A549 (cell line): ENCODE measurements around the gene TRIM8.

Source experiments
- CEBPB ChIP-seq, 2 experiments: fragments of >200 bp in 1 of 2; sonication (Bioruptor Twin) in 1 of 2; formaldehyde crosslinking in 1 of 2; IDR thresholded peaks; 2 replicates each; pipeline ENCODE4 v1.6.1; 2012 to 2016
- HOXB13 ChIP-seq: fragments of 250-450 bp; sonication (Bioruptor Pico); IDR thresholded peaks from 2 replicates; pipeline ENCODE4 v1.5.0; 2020; ENCODE audit warnings: low read depth, mild to moderate bottlenecking, moderate library complexity
- PBX3 ChIP-seq: IDR thresholded peaks from 2 replicates; pipeline ENCODE4 v1.6.1; 2012
- RAD21 ChIP-seq, 2 experiments: fragments of >200 bp in 1 of 2; sonication (Bioruptor Twin) in 1 of 2; formaldehyde crosslinking in 1 of 2; IDR thresholded peaks in 1 of 2; conservative IDR thresholded peaks in 1 of 2; 2 replicates in 1 of 2; 3 replicates in 1 of 2; pipeline ENCODE4 v1.6.1; 2012 to 2018; ENCODE audit warnings: inconsistent platforms in 1 of 2
- REST ChIP-seq: fragments of 200-600 bp; sonication (generic); IDR thresholded peaks from 2 replicates; pipeline ENCODE4 v1.6.1; 2016; ENCODE audit warnings: antibody characterized with exemption, mild to moderate bottlenecking, moderate library complexity
- TF ChIP-seq, protein P1 (sequence below): fragments of >200 bp; sonication (Bioruptor Twin); formaldehyde crosslinking; IDR thresholded peaks from 3 replicates; pipeline ENCODE4 v1.5.1; 2016

GRCh38 chr10:102650655-102651454, 6.6 kb downstream of the TRIM8 start:
- TF ChIP-seq RAD21 (conservative IDR thresholded peaks at IDR 0.05 in 1 of 2, IDR thresholded peaks at IDR 0.05 in 1 of 2) = no peak
- TF ChIP-seq, protein P1, sequence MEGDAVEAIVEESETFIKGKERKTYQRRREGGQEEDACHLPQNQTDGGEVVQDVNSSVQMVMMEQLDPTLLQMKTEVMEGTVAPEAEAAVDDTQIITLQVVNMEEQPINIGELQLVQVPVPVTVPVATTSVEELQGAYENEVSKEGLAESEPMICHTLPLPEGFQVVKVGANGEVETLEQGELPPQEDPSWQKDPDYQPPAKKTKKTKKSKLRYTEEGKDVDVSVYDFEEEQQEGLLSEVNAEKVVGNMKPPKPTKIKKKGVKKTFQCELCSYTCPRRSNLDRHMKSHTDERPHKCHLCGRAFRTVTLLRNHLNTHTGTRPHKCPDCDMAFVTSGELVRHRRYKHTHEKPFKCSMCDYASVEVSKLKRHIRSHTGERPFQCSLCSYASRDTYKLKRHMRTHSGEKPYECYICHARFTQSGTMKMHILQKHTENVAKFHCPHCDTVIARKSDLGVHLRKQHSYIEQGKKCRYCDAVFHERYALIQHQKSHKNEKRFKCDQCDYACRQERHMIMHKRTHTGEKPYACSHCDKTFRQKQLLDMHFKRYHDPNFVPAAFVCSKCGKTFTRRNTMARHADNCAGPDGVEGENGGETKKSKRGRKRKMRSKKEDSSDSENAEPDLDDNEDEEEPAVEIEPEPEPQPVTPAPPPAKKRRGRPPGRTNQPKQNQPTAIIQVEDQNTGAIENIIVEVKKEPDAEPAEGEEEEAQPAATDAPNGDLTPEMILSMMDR = no peak
- no peak for TF ChIP-seq CEBPB (IDR thresholded peaks at IDR 0.05)
- no peak for TF ChIP-seq PBX3
- no peak for TF ChIP-seq REST
- TF ChIP-seq HOXB13 (CRISPR knock-in tag) = no peak
